Activated T-helper 1 cell treated with anti-CD3 and anti-CD28 coated beads, Interleukin-2, amount 50 U/mL, for 16 hours (primary cell): Measurements from ENCODE around the gene CD101.
"Not testable (repeated sequence)": the region's sequence is repeated elsewhere in the genome, so short reads cannot be mapped to it uniquely, and the experiment has no call there.

Source experiments
- DNase-seq, 2 donors: peaks; one replicate each; pipeline ENCODE4 v3.0.0-alpha.2; 2020; ENCODE audit warnings: low read depth in 1 of 2, low spot score in 1 of 2

The CD101 gene

GRCh38 chr1:117001254-117001927 lies at the start of gene CD101:
TSS of gene CD101 (plus strand) at chr1:117001760. CDS start at chr1:117001818, 58 bp downstream.
- no peak for DNase-seq

- DNase-seq = no peak
Observed at GRCh38 chr1:116952738-116953275, 48.8 kb upstream of the CD101 start.

- no peak for DNase-seq
Observed at GRCh38 chr1:116954440-116954839, 47.1 kb upstream of the CD101 start.

GRCh38 chr1:116956378-116956777 lies 45.2 kb upstream of the CD101 start:
- DNase-seq = no peak

- no peak for DNase-seq
Observed at GRCh38 chr1:116957646-116958045, 43.9 kb upstream of the CD101 start.

GRCh38 chr1:116958110-116958509 lies 43.5 kb upstream of the CD101 start:
- DNase-seq = no peak

GRCh38 chr1:116958977-116959376 lies 42.6 kb upstream of the CD101 start:
- DNase-seq = no peak

- DNase-seq = no peak
Observed at GRCh38 chr1:116961606-116962005, 40.0 kb upstream of the CD101 start.

- no peak for DNase-seq
Observed at GRCh38 chr1:116962987-116963639, 38.4 kb upstream of the CD101 start.

- DNase-seq = no peak
Observed at GRCh38 chr1:116966791-116967190, 34.8 kb upstream of the CD101 start.

GRCh38 chr1:116968724-116969123 lies 32.8 kb upstream of the CD101 start:
- no peak for DNase-seq

GRCh38 chr1:116971258-116971860 lies 30.2 kb upstream of the CD101 start:
- DNase-seq = no peak

GRCh38 chr1:116971965-116972673 lies 29.4 kb upstream of the CD101 start:
- DNase-seq = no peak

- DNase-seq = no peak
Observed at GRCh38 chr1:116972674-116973030, 28.9 kb upstream of the CD101 start.

- not testable (repeated sequence) for DNase-seq
Observed at GRCh38 chr1:116980309-116980708, 21.3 kb upstream of the CD101 start.

GRCh38 chr1:116981521-116982037 lies 20.0 kb upstream of the CD101 start:
- no peak for DNase-seq

GRCh38 chr1:116982319-116983004 lies 19.1 kb upstream of the CD101 start:
- no peak for DNase-seq

GRCh38 chr1:116983112-116983511 lies 18.4 kb upstream of the CD101 start:
- no peak for DNase-seq

- DNase-seq = no peak
Observed at GRCh38 chr1:116983678-116984077, 17.9 kb upstream of the CD101 start.

- DNase-seq = no peak
Observed at GRCh38 chr1:116984406-116985160, 17.0 kb upstream of the CD101 start.
